Smooth muscle cell (in vitro differentiated cells): ENCODE results near the gene GALNT9. TPM values are rescaled to one million over a fixed set of nuclear protein-coding genes. Genes with fewer than 3 reads are reported as not detected.

Source experiments
- DNase-seq: peaks from one replicate; lab custom pipeline; 2025; ENCODE audit not compliant: unreplicated experiment; lab: John Stamatoyannopoulos, UW
- H2AFZ ChIP-seq: fragments of 200-600 bp; sonication (generic); 2 replicates; pipeline ENCODE4 v1.6.0; 2016; ENCODE audit warnings: antibody characterized with exemption, low read depth, mild to moderate bottlenecking
- H3F3A ChIP-seq: fragments of 200-600 bp; sonication (generic); 2 replicates; pipeline ENCODE4 v1.6.0; 2017; ENCODE audit warnings: antibody characterized with exemption, low read depth
- H3K27ac ChIP-seq: fragments of 200-600 bp; sonication (generic); 2 replicates; pipeline ENCODE4 v1.5.1; 2016; ENCODE audit warnings: low read depth, mild to moderate bottlenecking
- H3K27me3 ChIP-seq: fragments of 200-600 bp; sonication (generic); 2 replicates; pipeline ENCODE4 v1.6.1; 2016; ENCODE audit warnings: low read depth, mild to moderate bottlenecking
- H3K36me3 ChIP-seq: fragments of 200-600 bp; sonication (generic); 2 replicates; pipeline ENCODE4 v1.5.1; 2016; ENCODE audit warnings: low read depth
- H3K4me1 ChIP-seq: fragments of 200-600 bp; sonication (generic); 2 replicates; pipeline ENCODE4 v1.5.1; 2016; ENCODE audit warnings: low read depth
- H3K4me2 ChIP-seq: fragments of 200-600 bp; sonication (generic); 2 replicates; pipeline ENCODE4 v1.6.0; 2016; ENCODE audit warnings: mild to moderate bottlenecking
- H3K4me3 ChIP-seq: fragments of 200-600 bp; sonication (generic); 2 replicates; pipeline ENCODE4 v1.5.1; 2016; ENCODE audit warnings: mild to moderate bottlenecking
- H3K79me2 ChIP-seq: fragments of 200-600 bp; sonication (generic); 2 replicates; pipeline ENCODE4 v1.6.0; 2016; ENCODE audit warnings: low read depth, mild to moderate bottlenecking
- H3K9ac ChIP-seq: fragments of 200-600 bp; sonication (generic); 2 replicates; pipeline ENCODE4 v1.6.0; 2016; ENCODE audit warnings: low read depth
- H3K9me3 ChIP-seq: fragments of 200-600 bp; sonication (generic); replicated peaks from 2 replicates; pipeline ENCODE4 v1.5.1; 2016; ENCODE audit warnings: low read depth
- H4K20me1 ChIP-seq: fragments of 200-600 bp; sonication (generic); 2 replicates; pipeline ENCODE4 v1.6.0; 2016; ENCODE audit warnings: low read depth
- WGBS: methylation state at CpG from one replicate; pipeline ENCODE4 v1.1.7; 2016; ENCODE audit warnings: low lambda C conversion rate; 5-methylcytosine and 5-hydroxymethylcytosine counted together
- polyA plus RNA-seq: library from polyadenylated mRNA; unstranded; fragments of >200 nt; fragmentation: Nextera tagmentation; extraction: Ambion mirVana; gene quantifications from 2 replicates; pipeline ENCODE4 v1.2.1, GENCODE V29; 2016
- total RNA-seq: library from RNA; depleted of rRNA; stranded (reverse); fragments of >200 nt; gene quantifications from 2 replicates; pipeline ENCODE4 v1.2.3, GENCODE V29; 2014
- TF ChIP-seq, protein P1 (sequence below): fragments of 200-600 bp; sonication (generic); IDR thresholded peaks from 2 replicates; pipeline ENCODE4 v1.5.1; 2017; ENCODE audit warnings: borderline replicate concordance, mild to moderate bottlenecking, antibody characterized with exemption; ENCODE audit not compliant: insufficient read depth, poor library complexity, severe bottlenecking

The GALNT9 gene
- total and polyA plus RNA-seq, 2 experiments from 2014 or later = 1.1 TPM; not detected in 1

DNA sequence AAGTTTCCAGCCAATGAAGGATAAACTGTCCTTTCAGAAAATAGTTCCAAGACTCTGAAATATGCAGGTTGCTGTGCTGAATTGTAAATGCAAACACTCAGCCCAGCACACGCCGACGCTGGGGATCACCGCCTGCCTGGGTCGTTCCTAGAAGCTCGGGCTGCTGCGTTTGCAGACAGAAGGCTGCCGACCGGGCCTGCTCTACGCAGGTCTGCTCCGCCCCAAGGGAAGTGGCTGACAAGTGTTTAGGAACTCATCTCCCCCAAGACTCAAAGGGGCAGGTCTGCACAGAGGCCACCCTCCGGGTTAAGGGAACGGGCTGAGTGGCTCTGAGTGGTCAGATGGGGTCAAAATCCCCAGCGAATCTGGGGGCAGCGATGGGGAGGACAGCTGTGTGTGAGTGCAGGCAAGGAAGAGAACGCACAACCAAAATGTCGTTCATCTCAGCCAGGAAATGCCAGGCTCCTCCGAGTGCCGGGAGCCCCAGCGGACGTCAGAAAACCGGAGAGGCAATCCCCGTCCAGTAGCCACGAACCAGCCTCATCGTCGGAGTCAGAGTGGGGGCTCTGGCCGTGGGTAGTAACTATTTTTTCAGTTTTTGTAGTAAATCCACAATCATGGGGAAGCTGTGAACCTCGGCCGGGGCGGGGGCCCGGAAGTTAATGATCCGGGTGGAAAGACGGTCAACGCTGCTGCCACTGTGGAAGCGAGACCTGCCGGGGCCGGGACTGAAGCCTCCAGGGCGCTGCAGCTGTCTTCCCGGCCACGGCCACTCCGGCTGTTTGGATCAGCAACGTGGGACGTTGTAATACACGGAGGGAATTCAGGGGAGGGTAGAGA lies 6.0 kb downstream of the GALNT9 start:
- H3K27ac ChIP-seq = no peak overlapping the region
- H3K4me2 ChIP-seq = no peak overlapping the region
- no peaks in the 10 kb centered on the region for H3K36me3 ChIP-seq
- H3K9me3 ChIP-seq = no peaks in the 10 kb centered on the region
- no peak overlapping the region for H2AFZ ChIP-seq
- H3K27me3 ChIP-seq = peaks cover 9% of the 10 kb centered on the region
- DNase-seq = no peak
- 85% methylated on average over 44 of the region's 44 CpGs for WGBS
- no peak overlapping the region for H3K4me3 ChIP-seq
- no peak overlapping the region for H3K9ac ChIP-seq
- TF ChIP-seq, protein P1, sequence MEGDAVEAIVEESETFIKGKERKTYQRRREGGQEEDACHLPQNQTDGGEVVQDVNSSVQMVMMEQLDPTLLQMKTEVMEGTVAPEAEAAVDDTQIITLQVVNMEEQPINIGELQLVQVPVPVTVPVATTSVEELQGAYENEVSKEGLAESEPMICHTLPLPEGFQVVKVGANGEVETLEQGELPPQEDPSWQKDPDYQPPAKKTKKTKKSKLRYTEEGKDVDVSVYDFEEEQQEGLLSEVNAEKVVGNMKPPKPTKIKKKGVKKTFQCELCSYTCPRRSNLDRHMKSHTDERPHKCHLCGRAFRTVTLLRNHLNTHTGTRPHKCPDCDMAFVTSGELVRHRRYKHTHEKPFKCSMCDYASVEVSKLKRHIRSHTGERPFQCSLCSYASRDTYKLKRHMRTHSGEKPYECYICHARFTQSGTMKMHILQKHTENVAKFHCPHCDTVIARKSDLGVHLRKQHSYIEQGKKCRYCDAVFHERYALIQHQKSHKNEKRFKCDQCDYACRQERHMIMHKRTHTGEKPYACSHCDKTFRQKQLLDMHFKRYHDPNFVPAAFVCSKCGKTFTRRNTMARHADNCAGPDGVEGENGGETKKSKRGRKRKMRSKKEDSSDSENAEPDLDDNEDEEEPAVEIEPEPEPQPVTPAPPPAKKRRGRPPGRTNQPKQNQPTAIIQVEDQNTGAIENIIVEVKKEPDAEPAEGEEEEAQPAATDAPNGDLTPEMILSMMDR = no peak
- H3K4me1 ChIP-seq = no peaks in the 10 kb centered on the region
- H3K79me2 ChIP-seq = no peaks in the 10 kb centered on the region
- no peaks in the 10 kb centered on the region for H3F3A ChIP-seq
- no peaks in the 10 kb centered on the region for H4K20me1 ChIP-seq

DNA sequence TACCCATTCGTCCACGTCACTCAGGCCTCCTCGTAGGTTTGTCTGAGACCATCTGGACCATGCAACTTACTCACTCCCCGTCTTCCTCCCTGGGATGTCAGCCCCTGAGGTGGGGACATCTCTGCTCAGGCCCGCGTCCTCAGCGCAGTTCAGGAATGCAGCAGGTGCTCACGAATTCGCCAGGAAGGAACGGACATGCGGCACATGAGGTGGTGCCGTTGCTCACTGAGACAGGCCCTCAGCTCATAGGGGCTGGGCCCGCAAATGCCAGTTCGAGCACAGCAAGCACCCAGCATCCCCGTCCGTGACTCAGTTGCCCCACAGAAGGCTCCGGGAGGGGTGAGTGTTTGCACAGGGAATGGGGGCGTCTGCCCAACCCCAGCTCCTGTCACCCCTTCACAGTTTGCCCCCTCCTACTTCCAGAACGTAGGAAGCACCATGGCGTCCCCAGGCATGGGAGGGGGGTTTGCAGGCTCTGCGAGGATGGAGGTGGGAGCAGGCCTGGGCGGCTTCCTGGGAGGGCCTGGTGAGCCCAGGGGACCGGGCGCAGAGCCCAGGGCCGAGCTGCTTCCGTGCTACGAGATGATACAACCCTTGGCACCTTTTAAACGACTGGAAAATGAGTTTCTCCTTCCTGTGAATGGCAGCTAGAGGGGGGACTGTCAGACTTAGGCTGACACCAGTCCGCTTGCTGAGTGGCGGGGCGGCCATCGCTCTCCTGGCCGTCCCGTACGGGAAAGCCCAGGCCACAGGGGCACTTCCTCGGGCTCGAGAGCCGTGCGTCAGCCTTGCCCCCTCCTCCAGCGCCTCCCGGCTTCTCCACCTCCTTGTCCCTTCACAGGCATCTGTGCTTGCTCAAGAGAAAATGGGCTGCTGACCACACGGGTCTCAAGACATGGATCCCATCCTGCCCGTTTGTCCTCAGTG lies 6.9 kb downstream of the GALNT9 start:
- Histone ChIP-seq H3K27me3 (peaks cover 4% of the 10 kb centered on the region), H3K27ac (no peak overlapping the region), H3F3A (no peaks in the 10 kb centered on the region), H3K9me3 (no peaks in the 10 kb centered on the region), H3K79me2 (no peaks in the 10 kb centered on the region), H3K4me2 (no peak overlapping the region), H3K9ac (no peak overlapping the region), H4K20me1 (no peaks in the 10 kb centered on the region), H3K4me3 (no peak overlapping the region), H2AFZ (no peak overlapping the region), H3K4me1 (no peaks in the 10 kb centered on the region), H3K36me3 (no peaks in the 10 kb centered on the region)
- no peak for DNase-seq
- WGBS = 87% methylated on average over 43 of the region's 43 CpGs
- TF ChIP-seq, protein P1 = no peak

DNA sequence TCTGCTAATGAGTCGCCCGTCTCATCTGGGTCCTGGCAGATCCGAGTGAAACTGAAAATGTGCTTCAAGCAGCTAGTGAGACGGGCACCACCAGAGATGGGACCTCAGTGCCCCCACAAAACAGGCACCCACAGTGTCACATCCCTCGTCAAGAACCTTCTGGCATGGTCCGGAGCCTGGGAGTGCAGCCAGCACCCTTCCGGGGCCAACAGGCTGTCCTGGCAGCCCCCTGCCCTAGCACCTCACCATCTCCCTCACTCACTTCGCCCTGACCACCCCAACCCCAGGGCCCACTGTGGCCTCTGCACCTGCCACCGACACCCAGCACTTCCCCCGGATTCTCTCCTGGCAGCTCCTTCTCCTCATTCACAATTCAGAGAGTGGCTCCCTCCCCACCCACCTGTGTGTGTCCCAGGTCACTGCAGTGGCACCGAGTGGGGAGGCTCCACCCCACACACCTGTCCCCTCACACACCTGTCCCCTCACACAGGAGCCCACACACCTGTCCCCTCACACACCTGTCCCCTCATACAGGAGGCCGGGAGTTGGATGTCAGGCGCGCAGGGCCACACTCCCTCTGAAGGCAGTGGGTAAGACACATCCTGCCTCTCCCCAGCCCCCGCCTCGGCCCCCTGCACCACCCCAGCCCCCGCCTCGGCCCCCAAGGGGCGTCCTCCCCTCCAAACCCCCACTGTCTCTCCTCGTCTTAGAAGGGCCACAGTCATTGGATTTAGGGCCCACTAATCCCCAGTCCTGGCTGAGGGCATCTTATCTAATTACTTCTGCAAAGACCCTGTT lies 7.9 kb downstream of the GALNT9 start:
- H3K4me2 ChIP-seq = no peak overlapping the region
- no peaks in the 10 kb centered on the region for H4K20me1 ChIP-seq
- H2AFZ ChIP-seq = no peak overlapping the region
- WGBS = 87% methylated on average over 12 of the region's 20 CpGs
- no peaks in the 10 kb centered on the region for H3K4me1 ChIP-seq
- no peaks in the 10 kb centered on the region for H3K79me2 ChIP-seq
- no peaks in the 10 kb centered on the region for H3K9me3 ChIP-seq
- DNase-seq = no peak
- H3F3A ChIP-seq = no peaks in the 10 kb centered on the region
- H3K27me3 ChIP-seq = peaks cover 6% of the 10 kb centered on the region
- TF ChIP-seq, protein P1 = no peak
- H3K27ac ChIP-seq = no peak overlapping the region
- no peak overlapping the region for H3K9ac ChIP-seq
- H3K36me3 ChIP-seq = no peaks in the 10 kb centered on the region
- H3K4me3 ChIP-seq = no peak overlapping the region
